WERI-Rb-1 (cell line): ENCODE data around the gene LTB.

Experiments used
- DNase-seq: peaks from one replicate; pipeline ENCODE4 v3.0.0-alpha.2; 2020
- H3K27ac ChIP-seq: fragments of 250-450 bp; sonication (Bioruptor Pico); 2 replicates; pipeline ENCODE4 v1.5.1; 2020; ENCODE audit warnings: mild to moderate bottlenecking, moderate library complexity
- H3K27me3 ChIP-seq: fragments of 250-450 bp; sonication (Bioruptor Pico); 2 replicates; pipeline ENCODE4 v1.5.1; 2021; ENCODE audit warnings: mild to moderate bottlenecking, low read depth, moderate library complexity; ENCODE audit not compliant: insufficient read depth, severe bottlenecking
- H3K36me3 ChIP-seq: fragments of 250-450 bp; sonication (Bioruptor Pico); 2 replicates; pipeline ENCODE4 v1.5.1; 2020; ENCODE audit warnings: mild to moderate bottlenecking, moderate library complexity
- H3K4me3 ChIP-seq: 2 replicates; pipeline ENCODE4 v1.5.1; 2011; ENCODE audit warnings: low read depth, mild to moderate bottlenecking, control low read depth, low read length
- H3K9me3 ChIP-seq: fragments of 250-450 bp; sonication (Bioruptor Pico); 2 replicates; pipeline ENCODE4 v1.5.1; 2021; ENCODE audit warnings: mild to moderate bottlenecking, moderate library complexity; ENCODE audit not compliant: severe bottlenecking
- TF ChIP-seq, protein P1 (sequence below): IDR thresholded peaks from 2 replicates; pipeline ENCODE4 v1.5.1; 2011; ENCODE audit warnings: low read depth, mild to moderate bottlenecking, control low read depth, inconsistent platforms, low read length

Gene LTB

DNA sequence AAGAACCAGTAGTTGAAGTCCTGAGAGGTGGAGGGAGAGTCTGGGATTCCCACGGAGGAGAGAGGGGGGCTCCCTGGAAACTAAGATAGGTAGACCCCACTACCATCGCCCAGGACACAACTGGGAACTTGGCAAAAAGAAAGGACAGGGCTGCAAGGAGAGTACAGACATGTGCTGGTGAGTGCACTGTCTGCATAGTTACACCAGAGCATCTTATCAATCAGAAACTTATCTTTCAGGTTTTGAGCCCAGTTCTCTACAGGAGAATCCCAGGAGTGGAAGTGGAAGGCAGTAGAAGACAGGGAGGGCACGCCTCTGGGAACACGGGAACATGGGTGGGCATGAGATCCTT, 22.6 kb downstream of the LTB start:
- DNase-seq: no peak
- Histone ChIP-seq H3K4me3 (no peak overlapping the region), H3K27me3 (no peaks in the 10 kb centered on the region), H3K36me3 (peaks cover 51% of the 10 kb centered on the region), H3K27ac (no peak overlapping the region), H3K9me3 (no peaks in the 10 kb centered on the region)
- TF ChIP-seq, protein P1, sequence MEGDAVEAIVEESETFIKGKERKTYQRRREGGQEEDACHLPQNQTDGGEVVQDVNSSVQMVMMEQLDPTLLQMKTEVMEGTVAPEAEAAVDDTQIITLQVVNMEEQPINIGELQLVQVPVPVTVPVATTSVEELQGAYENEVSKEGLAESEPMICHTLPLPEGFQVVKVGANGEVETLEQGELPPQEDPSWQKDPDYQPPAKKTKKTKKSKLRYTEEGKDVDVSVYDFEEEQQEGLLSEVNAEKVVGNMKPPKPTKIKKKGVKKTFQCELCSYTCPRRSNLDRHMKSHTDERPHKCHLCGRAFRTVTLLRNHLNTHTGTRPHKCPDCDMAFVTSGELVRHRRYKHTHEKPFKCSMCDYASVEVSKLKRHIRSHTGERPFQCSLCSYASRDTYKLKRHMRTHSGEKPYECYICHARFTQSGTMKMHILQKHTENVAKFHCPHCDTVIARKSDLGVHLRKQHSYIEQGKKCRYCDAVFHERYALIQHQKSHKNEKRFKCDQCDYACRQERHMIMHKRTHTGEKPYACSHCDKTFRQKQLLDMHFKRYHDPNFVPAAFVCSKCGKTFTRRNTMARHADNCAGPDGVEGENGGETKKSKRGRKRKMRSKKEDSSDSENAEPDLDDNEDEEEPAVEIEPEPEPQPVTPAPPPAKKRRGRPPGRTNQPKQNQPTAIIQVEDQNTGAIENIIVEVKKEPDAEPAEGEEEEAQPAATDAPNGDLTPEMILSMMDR: no peak

DNA sequence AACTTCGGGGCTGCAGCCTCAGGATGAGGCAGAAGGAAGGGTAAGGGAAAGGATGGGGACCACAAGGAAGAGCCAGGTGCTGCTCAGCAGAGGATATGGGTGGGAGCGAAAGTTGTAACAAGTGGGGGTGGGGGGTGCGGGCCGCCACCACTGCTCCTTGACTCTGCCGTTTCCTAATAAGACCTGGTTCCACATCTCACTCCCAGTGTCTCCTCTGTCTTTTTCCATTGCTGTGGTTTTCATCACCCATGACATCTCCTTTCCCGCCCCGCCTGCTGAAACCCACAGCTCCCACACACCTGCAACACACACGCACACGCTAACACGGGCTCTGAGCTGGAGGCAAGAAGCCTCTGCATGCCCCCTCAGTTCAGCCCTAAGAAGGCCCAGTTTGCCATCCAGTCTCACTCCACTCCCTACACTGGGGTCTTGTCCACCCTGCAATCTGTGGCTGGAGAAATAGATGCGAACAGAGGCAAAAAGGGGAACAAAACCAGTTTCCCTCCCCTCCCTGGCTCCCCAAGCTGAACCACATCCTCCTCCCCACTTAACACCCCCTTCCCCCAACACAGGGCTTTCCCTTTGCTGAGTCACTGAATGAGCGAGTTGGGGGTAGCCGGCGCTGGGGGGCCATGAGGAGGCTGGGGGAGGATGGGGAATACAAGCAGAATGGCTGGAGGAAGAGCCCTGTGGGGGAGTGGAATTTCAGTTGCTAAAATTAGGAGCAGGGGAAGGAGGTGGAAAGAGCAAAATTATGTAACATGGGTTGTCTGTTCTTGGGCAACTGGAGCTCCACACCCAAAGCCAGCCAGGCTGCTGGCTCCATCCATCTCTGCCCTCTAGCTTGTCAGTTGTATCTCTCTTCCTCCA, 23.4 kb downstream of the LTB start:
- no peak overlapping the region for H3K27ac ChIP-seq
- no peak for DNase-seq
- peaks cover 59% of the 10 kb centered on the region for H3K36me3 ChIP-seq
- TF ChIP-seq, protein P1: no peak
- no peaks in the 10 kb centered on the region for H3K9me3 ChIP-seq
- H3K27me3 ChIP-seq: no peaks in the 10 kb centered on the region
- H3K4me3 ChIP-seq: no peak overlapping the region

DNA sequence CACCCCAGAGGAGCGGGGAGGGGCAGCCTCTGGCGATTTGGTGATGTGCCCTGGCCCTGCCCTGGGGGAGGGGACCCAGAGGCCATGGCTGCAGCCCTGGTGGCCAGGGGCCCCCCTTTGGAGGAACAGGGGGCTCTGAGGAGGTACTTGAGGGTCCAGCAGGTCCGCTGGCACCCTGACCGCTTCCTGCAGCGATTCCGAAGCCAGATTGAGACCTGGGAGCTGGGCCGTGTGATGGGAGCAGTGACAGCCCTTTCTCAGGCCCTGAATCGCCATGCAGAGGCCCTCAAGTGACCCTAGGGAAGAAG, 24.0 kb downstream of the LTB start:
- peaks cover 65% of the 10 kb centered on the region for H3K36me3 ChIP-seq
- no peak overlapping the region for H3K27ac ChIP-seq
- H3K27me3 ChIP-seq: no peaks in the 10 kb centered on the region
- TF ChIP-seq, protein P1: no peak
- no peak for DNase-seq
- H3K4me3 ChIP-seq: no peak overlapping the region
- H3K9me3 ChIP-seq: no peaks in the 10 kb centered on the region

DNA sequence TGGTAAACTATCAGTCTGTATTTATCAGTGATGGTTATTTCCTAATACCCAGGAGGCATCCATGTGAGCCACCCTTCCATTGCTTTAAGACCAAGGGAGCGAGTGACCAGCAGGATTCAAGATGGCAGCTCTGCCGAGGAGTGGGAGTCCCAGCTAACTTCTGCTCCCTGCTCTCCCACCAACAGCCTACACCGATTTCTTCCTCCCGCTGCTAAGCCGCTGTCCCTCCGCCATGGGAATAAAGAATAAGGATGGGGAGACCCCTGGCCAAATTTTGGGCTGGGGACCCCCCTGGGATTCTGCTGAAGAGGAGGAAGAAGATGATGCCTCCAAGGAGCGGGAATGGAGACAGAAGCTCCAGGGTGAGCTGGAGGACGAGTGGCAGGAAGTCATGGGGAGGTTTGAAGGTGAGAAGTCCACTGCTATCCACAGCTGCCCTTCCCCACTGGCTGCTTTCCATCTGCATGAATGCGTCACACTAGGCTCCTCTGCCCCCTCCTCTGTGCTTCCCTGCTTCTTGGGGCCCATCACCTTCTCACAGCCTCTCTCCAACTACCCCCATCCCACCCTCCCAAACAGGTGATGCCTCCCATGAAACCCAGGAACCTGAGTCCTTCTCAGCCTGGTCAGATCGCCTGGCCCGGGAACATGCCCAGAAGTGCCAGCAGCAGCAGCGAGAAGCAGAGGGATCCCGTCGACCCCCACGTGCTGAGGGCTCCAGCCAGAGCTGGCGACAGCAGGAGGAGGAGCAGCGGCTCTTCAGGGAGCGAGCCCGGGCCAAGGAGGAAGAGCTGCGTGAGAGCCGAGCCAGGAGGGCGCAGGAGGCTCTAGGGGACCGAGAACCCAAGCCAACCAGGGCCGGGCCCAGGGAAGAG, 24.5 kb downstream of the LTB start:
- TF ChIP-seq, protein P1: no peak
- H3K9me3 ChIP-seq: no peaks in the 10 kb centered on the region
- no peak overlapping the region for H3K4me3 ChIP-seq
- DNase-seq: no peak
- no peak overlapping the region for H3K27ac ChIP-seq
- no peaks in the 10 kb centered on the region for H3K27me3 ChIP-seq
- H3K36me3 ChIP-seq: peaks cover 70% of the 10 kb centered on the region

DNA sequence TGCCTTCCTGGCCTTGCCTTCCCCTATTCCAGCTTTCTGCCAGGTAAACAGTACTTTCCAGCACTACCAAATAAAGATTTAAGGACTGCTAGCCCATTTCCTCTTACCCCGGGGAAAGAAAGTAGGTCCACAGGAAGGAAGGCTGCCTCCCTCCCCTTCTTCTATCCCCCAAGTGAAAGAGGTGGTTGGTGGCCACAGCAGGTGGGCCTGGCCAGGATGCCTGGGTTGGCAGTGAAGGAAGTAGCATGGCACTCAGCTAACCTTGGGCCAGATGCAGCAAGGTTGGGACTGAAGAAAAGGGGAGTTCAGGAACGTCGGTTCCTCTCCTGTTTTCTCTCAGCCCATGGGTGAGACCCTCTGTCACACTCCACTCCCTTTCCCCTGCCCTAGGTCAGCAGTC, 25.9 kb downstream of the LTB start:
- no peaks in the 10 kb centered on the region for H3K27me3 ChIP-seq
- no peaks in the 10 kb centered on the region for H3K9me3 ChIP-seq
- DNase-seq: no peak
- TF ChIP-seq, protein P1: no peak
- no peak overlapping the region for H3K4me3 ChIP-seq
- H3K36me3 ChIP-seq: peaks cover 81% of the 10 kb centered on the region
- H3K27ac ChIP-seq: no peak overlapping the region
